Glomerular visceral epithelial cell (primary cell): Measurements from ENCODE around the gene CTNNA2.
"Not testable (repeated sequence)": the region's sequence is repeated elsewhere in the genome, so short reads cannot be mapped to it uniquely, and the experiment has no call there.

ENCODE experiments used
- DNase-seq: peaks from one replicate; pipeline ENCODE4 v3.0.0-alpha.2; 2016; ENCODE audit errors: extremely low spot score

CTNNA2 gene

DNA sequence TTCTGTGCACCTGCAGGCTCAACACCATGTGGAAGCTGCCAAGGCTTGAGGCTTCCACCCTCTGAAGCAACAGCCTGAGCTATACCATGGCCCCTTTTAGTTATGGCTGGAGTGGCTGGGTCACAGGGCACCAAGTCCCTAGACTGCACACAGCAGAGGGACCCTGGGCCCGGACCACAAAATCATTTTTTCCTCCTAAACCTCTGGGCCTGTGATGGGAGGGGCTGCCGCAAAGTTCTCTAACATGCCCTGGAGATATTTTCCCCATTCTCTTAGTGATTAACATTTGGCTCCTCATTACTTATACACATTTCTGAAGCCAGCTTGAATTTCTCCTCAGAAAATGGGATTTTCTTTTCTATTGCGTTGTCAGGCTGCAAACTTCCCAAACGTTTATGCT, 691.1 kb downstream of the CTNNA2 start:
- DNase-seq, result not testable (repeated sequence)

DNA sequence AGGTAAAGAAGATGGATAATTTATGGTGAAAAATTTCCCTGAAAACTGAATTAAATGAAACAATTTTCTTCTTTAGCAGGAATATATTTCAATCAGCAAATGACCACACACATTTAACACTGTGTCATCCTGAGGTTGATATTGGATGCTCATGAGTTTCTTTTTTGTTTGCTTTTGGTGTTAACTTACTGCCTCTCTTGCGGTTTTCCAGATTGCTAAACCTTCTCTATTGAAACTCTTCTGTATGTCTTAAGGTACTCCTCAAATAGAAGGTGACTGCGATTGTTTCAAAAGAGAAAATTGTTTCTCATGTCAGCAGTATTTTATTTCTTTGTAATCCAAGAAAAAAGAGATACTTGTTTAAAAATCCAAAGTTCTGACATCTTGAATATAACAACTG, 692.6 kb downstream of the CTNNA2 start:
- no peak for DNase-seq

DNA sequence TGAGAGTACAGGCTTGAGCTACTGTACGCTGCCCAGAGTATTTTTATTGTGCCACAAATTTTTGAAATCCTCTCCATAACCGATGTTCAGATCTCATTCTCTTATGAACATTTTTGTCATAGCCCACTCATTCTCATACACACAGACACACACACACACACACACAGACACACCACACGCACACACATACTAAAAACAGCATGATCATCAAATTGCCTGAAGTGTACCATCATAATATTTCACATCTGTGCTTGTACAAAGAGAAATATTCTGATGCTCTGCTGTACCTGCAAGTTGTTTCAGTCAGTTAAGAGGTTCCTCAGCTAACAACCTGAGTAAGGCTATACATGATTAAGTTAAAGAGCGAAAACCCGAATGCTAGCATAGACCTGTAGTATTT, 696.6 kb downstream of the CTNNA2 start:
- no peak for DNase-seq

DNA sequence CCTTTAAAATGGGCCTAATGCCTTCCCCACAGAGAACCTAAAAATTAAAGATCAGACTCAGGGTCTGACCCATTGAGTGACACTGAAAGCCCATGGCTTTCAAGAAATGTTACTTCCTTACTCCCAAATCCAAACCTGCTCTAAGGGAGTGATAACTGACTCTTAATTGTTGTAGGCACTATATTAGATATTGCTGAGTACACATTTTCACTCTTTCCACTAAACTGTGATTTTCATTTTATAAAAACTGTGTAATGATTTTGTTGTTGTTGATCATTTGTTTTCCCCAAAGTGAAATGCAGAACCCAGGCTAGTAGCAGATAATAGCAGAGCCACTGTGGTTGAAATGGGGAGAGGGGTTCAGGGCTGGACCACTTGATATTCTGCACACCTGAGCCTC, 704.6 kb downstream of the CTNNA2 start:
- DNase-seq, result no peak

DNA sequence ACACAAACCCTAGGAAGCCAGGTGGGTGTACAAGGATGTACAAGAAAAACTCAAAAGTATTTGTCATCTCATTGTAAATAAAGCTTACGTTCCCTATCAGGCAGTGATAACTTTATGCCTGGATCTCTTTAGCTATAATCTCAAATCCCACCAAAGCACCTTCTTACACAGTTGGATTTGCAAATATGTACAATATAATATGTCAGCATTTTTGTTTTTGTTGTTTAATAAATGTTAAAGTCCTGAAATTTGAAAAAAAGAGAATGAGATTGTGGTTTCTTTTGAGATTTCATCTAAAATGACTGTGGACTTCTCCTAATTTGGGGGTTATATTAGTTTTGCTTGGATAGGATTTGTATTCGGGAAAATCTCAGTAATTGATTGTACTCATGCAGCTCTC, 709.8 kb downstream of the CTNNA2 start:
- DNase-seq, result no peak

DNA sequence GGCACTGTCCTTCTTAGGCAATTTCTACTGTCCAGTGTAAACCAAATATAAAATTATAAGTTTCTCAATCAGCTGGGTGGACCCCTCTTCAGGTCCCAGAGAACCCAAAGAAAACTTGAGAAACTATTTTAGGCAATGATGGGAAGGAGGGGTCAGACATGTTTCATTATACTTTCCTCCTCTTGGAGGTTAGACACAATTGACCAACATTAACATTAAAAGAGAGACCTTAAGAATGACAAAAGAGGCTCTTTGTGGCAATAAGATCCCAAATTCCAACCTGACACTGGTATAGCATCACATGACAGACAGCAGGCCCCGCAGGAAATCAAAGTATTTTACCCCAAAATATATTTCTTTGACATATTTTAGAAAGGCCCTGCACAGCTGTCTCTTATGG, 718.6 kb downstream of the CTNNA2 start:
- no peak for DNase-seq

DNA sequence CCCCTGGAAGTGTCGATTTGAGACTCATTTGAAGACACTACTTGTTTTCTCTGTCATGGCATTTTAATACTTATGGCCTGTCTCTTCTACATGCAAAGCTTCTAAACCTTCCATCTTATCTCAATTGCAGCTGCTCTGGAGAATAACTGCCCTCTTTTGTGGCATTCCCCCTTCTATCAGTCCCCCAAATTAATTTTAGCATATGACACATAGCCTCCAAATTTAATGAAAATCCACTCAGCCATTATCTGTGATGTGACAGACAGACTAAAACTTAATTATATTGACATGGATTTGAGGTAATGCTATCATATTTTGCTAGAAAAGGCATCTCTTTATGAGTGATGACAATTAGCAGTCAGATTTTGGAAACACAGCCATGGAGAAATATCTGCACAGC, 720.5 kb downstream of the CTNNA2 start:
- DNase-seq, result no peak

DNA sequence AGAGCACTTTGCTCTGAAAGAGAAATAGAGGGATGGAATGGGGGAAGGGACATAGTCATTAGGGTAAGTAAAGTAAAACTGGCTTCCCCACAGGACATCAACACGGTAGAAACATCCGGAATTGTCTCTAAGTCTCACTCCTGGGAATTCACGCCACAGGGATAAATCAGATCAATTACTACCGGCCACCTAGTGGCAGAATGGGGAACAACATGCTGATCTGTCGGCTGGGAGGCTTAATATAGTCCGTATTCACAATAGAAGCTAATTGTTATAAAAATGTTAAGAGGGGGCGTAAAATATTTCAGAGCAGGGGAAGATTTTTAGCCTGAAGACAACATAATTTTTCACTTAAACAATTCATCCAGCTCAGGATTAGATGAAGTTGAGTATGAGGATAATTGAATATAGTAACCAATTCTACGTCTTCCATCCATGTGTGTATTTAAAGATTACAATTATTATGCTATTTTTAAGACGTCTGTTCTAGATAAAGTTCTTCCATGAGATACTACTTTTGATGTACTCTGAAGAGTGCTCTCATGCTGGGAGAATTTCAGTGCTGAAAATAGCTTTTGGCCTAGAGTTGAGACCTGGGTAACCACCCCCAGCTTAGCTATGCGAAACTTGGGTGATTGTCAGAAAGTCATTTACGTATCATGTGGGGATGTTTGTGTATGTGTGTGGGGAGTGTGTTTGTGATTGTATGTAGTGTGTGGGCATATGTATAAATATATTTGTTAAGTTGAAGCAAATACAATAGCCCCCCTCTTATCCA, 726.0 kb downstream of the CTNNA2 start:
- DNase-seq, result no peak

DNA sequence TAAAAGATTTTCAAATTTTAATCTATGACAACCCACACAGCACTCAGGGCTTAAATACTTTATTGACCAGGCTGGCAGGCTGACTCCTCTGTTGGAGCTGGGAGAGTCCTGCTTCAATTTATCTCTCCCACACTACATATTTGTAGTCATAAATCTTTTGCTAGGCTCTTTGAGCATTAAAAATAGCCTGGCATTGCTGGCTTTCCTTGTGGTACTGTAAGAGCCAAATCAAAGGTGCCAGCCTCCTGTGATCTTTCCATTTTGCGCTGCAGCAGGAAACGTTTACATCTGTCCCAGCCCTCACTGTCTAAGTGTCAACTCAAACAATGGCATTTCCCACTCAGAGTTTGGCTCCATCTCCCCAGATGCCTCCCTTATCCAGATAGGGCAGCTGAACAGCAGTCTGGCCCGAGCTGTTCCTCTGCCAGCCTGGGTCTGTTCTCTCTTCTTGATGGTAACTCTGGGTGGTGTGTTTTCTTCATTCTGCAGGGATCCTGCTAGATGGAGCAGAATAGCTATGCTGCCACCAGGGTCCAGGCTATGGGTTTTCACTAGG, 729.6 kb downstream of the CTNNA2 start:
- DNase-seq, result no peak

DNA sequence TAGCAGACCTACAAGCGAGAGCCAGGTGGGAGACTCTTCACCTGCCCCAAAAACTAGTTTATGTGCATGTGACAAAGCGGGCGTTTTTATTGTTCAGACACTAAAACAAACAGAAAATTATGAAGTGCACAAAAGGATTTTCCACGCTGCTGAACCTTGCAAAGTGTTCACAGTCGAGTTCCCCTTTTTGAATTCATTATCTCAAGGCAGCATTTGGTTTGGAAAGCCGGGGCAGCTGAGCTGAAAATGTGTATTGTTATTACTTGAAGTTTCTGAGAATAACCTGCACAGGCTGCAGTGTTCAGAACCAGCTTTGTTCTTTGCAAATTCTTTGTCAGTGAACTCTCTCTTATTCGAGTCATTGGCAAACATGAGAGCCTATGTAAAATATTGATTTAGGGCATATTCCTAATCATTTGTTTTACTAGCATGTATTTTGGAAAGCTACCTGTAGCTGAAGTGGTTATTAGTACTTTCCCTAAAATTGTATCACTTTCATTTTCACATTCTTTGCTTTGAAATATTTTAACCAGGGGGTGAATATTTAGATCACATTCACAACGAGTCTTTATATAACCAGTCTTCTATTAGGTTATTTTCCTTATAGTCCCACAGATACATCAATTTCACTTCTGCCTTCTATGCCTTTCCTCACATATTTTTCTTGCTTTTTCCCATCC, 732.2 kb downstream of the CTNNA2 start:
- DNase-seq, result no peak

DNA sequence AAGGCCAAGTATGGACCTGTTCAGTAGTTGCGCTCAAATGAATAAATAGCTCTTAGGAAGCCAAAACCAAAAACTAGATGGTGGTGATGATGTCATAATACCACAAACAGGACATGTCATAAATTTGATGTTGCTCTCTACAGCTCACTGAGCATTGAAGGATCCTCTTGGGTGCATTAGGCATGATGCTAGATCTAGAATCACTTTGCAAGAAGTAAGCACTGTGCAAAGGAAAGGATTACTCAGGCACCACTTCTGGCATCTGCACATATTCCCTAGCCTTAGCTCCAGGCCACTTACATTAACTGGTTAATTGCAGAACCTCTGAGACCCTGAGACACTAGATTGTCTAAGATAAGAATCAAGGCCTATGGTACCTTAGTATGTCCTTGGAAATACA, 733.7 kb downstream of the CTNNA2 start:
- DNase-seq, result no peak

DNA sequence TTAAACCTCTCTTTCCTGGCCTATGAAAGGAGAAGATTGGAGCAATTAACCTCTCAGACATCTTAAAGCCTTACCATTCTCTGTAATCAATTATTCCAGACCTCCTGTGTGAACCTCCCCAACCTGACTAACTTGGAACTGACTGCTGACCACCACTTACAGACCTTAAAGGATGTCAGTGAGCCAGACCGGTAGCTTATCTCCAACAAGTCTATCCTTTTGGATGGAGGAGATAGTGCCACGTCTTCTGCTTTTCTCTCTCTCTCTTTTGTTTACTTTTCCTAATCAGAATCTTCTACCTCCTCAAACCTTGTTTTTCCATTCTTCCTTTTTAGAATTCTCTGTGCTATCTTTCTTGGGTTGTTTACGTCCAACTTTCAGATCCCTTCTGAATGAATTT, 734.5 kb downstream of the CTNNA2 start:
- no peak for DNase-seq

DNA sequence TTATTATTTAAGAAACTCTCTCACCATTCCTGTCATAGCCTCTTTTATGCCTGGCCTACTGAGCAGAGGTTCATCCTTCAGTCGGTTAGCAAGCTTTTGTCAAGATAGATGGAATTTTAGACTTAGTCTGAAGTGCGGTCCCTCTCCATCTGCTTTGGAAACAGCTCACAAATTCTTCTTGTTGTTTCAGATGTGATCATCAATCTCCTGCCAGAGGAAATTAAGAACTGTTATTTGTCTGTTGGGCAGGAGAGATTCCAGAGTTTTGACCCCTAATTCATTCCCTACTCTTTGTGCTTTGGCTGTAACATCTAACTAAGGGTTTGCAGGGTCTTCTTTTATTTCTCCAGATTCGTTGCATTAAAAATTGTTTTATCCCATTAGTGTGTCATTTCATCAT, 735.3 kb downstream of the CTNNA2 start:
- no peak for DNase-seq

DNA sequence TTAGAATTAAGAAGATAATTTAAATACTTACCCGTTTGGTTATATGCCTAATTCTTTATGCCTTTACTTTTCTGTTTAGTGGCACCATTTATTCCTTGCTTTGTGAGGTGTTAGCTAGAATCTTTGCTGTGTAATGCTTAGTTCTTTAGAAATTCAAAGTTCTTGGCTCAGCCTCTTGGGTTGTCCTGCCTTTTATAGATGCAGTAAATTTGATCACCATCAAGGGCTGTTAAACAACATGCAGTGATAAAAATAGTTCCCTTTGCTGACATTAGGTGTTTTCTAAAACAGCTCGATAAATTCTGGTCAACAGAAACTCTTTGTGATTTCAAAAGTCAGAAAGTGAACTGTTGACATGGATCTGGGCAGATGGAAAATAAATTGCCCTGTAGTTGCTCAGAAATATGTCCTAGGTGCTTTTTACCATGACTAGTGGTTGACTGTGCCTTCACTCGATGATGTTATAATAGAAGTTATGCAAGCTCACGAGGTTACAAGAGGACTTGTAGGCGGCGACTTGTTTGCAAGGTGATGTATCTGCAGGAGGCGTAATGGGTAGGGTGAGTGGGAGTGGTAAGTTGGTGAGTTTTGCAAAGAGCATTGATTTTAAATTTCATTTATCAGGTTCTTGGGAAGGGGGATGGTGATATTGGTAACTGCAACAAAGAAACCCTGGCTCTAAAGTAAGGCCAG, 739.6 kb downstream of the CTNNA2 start:
- no peak for DNase-seq

DNA sequence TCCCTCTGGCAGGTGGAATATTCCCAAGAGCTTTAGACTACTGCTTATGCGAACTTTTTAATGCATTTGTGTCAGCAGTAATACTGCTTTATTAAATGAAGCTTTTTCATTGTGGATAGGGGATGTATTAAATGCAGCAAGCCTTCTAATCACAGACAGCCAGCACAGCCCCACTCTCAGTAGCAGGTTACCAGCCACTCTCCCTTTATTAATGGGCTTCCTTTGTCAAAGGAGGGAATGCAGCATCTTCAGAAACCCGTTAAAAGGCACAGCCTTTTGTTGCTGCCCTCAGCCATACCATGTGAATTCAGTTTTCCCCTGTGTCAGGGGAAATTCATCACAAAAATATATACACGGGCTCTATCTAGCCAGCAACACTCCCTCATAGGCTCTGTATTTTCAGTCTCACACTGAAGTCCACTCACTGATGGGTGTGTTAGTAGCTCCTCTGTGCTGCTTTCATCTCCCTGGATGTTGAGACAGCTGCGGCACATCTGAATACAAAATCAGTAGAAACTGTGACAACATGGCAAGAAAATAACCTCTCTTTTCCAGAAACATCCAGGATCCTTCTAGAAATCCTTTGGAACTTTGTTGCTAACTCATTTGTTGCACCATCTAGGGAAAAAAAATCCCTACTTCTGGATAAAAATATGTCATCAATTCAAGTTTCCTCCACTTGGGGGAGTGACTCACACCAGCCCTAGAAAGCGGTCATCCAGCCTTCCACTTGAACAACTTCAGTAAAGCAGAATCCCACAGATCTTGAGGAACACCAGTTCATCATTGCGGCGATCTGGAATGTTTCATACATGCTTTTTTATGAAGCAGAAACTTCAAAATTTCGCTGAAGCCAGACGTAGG, 743.3 kb downstream of the CTNNA2 start:
- no peak for DNase-seq

DNA sequence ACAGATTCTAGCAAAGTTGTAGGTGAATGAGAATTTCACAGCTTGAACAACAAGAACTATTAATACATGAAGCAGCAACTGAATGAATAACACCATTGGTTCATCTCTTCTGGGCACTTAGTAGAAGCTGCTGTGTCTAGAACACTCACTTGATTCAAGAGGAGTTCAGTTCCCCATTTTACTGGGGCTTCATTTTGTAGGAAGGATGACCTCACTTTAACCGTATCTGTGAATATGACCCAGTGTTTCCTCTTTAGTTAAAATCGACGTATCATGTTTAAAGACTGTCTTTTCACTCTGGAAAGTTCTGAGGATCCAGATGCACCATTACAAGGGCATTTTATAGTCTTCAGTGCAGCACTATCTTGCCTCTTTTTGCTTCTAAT, 743.9 kb downstream of the CTNNA2 start:
- no peak for DNase-seq

DNA sequence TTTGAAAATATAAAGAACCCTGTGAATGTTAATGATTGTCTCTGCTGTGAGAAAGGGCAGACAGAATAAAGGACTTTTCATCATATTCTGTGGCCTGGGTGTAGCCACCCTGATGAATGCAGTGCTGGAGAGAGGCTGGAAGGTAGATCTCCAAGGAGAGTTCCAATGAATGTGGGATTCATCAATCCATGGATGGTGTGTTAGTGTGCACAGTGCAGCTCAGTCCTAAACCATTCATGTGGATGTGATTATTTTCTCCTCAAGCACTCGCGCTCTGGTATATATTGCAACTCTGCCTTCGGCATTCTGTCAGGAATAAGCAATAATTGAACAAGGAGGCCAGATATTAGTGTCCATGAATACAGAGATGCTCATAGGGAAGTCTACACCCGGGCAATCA, 744.6 kb downstream of the CTNNA2 start:
- DNase-seq, result no peak

DNA sequence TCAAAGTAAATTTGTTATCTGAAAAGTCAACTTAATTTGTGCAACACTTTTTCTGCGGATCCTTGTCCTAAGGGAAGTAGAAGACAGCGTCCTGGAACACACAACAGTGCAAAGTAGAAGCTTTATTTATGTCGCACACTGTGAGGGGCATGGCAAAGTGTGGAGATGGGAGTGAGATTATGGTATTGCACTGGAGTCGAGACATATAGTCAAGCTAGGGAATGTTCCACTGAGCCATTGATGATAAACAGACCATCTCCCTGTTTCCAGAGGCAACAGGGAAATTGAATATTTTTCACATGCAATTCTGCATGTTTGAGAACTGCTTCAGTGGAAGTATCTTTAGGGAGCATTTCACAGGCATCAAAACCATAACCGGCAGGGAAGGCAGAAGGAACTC, 745.5 kb downstream of the CTNNA2 start:
- no peak for DNase-seq

DNA sequence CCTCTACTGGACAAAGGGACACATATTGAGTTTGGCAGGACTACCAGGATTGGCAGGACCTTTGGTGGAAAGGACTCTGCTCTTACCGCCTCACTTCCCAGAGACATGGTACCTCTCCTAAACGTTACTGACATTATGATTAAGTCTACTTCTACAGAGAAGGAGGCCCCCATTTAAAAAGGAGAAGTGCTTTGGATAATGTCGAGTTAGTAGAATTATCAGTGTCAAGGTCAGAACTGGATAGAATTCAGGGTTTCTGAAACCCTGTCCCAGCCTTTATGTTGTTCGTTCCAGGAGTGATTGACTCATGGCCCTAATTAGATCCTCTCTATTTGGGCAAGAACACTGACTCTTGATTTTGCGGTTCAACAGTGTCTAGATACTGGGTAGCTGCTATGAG, 745.9 kb downstream of the CTNNA2 start:
- no peak for DNase-seq

DNA sequence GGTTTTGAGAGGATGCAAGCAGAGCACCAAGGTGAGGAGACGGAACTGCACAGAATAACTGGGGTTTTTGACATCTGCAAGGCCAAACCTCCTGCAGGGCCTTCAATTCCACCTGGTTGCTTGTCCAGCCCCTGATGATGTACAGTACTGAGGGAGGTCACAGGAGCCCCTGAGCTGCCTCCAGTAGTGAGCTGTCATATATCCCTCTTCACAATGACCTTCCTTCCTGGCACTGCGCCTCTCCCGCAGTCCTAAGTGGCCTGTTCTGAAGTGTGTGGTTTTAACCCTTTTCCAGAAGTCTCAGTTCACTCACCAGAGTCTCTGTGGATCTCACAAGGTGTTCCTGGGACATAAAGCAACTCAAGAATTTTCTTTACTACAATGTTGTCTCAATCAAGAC, 746.4 kb downstream of the CTNNA2 start:
- no peak for DNase-seq

DNA sequence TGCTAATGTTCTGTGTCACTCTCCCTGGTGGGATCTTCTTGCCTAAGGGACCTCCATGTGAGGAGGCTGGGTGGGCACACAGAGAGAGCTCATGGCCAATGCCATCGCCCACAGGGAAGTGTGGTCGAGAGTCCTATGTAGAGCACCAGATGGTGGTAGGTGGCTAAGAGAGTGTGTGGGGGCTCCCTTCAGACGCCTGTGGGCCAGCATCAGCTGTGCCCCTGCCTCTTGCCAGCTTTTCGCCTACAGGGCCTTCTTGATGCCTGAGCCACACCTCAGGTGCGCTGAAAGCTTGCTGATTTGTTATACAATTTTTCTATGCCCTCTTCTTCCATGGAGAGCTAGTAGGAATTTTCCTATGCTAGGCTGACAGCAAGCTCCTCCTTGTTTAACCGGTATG, 753.4 kb downstream of the CTNNA2 start:
- DNase-seq, result no peak

DNA sequence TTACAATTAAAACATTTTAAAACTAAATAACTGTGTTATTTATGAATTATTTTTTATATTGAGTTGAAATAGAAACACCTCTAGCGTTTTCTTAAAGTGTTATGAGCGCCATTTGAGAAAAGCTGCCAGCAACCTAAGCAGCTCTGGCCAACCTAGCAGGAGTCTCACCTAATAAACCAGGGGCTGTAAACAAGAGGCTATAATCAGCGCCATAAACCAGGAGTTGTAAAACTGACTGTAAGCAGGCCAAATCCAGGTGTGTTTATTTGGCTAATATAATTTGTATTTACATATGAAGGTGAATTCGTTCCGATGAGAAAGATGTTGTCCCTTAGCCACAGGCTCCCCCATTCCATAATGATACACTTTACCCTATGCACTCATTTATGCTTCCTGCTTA, 757.0 kb downstream of the CTNNA2 start:
- no peak for DNase-seq
